ENCODE results near the gene RCN1.

DNA sequence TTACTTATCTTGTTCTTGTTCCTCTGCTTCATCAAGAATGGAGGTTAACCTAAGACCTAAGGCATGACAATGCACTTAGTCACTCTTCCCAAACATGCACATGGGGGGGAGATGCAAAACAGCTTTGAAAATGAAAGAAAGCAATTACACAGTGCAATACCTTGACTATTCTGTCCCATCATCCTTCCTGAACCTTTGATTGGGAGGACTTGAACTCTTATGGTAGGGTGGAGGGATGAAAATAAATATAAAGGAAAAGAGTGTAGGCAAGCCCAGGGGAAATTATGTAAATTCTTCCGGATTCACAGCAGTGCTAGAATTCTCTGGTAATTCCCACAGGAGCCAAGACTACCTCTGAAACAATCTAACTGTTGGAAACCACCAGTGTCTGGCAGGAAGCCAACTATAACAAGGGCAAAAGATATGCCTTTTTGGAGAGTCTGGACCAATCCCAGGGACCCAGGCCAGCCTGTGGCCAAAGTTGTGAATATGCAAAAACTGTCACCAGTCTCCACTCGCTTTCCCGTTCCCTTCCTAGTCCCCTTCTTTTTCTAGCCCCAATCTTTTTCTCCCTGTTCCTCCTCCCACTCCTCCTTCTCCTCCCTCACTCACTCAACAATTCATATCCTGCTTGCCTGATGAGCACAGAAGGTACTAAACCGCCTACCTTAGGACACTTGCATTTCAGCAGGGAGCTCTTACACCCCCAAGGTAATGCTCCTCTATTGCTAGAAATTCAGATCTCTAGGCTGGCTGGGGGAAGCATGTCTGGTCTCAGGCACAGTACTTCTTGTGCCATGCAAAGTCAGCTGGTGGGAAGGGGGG is 2.5 kb upstream of the RCN1 start:
- TF ChIP-seq, protein P1, sequence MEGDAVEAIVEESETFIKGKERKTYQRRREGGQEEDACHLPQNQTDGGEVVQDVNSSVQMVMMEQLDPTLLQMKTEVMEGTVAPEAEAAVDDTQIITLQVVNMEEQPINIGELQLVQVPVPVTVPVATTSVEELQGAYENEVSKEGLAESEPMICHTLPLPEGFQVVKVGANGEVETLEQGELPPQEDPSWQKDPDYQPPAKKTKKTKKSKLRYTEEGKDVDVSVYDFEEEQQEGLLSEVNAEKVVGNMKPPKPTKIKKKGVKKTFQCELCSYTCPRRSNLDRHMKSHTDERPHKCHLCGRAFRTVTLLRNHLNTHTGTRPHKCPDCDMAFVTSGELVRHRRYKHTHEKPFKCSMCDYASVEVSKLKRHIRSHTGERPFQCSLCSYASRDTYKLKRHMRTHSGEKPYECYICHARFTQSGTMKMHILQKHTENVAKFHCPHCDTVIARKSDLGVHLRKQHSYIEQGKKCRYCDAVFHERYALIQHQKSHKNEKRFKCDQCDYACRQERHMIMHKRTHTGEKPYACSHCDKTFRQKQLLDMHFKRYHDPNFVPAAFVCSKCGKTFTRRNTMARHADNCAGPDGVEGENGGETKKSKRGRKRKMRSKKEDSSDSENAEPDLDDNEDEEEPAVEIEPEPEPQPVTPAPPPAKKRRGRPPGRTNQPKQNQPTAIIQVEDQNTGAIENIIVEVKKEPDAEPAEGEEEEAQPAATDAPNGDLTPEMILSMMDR (IDR thresholded peaks at IDR 0.05), result no peak
- no peak for TF ChIP-seq POLR2A (IDR thresholded peaks at IDR 0.05)

All from right lobe of liver (tissue), 4 donors.